MM.1S (cell line): Measurements from ENCODE around the gene NSUN6.

Experiments used
- DNase-seq: peaks from one replicate; pipeline ENCODE4 v3.0.0-alpha.2; 2015
- H2AFZ ChIP-seq: fragments of 300-600 bp; sonication (generic); 2 replicates; pipeline ENCODE4 v1.6.0; 2016; ENCODE audit warnings: antibody characterized with exemption, low read length
- H3F3A ChIP-seq: fragments of 300-600 bp; sonication (generic); 2 replicates; pipeline ENCODE4 v1.6.1; 2016; ENCODE audit warnings: mild to moderate bottlenecking, antibody characterized with exemption, low read length, moderate library complexity, mixed read lengths; ENCODE audit not compliant: insufficient read depth
- H3K27ac ChIP-seq: fragments of 300-600 bp; sonication (generic); 2 replicates; pipeline ENCODE4 v1.5.1; 2016; ENCODE audit warnings: mild to moderate bottlenecking, low read length
- H3K27me3 ChIP-seq: fragments of 300-600 bp; sonication (generic); replicated peaks from 2 replicates; pipeline ENCODE4 v1.6.0; 2016; ENCODE audit warnings: low read length; ENCODE audit not compliant: insufficient read depth
- H3K36me3 ChIP-seq: fragments of 300-600 bp; sonication (generic); replicated peaks from 2 replicates; pipeline ENCODE4 v1.6.1; 2016; ENCODE audit warnings: mild to moderate bottlenecking, low read length, mixed read lengths; ENCODE audit not compliant: insufficient read depth
- H3K4me1 ChIP-seq: fragments of 300-600 bp; sonication (generic); 2 replicates; pipeline ENCODE4 v1.6.1; 2016; ENCODE audit warnings: low read length, mixed read lengths
- H3K4me2 ChIP-seq: fragments of 300-600 bp; sonication (generic); 2 replicates; pipeline ENCODE4 v1.6.0; 2016; ENCODE audit warnings: low read depth, low read length
- H3K4me3 ChIP-seq: fragments of 300-600 bp; sonication (generic); 2 replicates; pipeline ENCODE4 v1.5.1; 2016; ENCODE audit warnings: low read length, mixed read lengths
- H3K79me2 ChIP-seq: fragments of 300-600 bp; sonication (generic); 2 replicates; pipeline ENCODE4 v1.6.1; 2016; ENCODE audit warnings: mixed run types, low read length, mixed read lengths
- H3K9ac ChIP-seq: fragments of 300-600 bp; sonication (generic); 2 replicates; pipeline ENCODE4 v1.6.1; 2016; ENCODE audit warnings: low read length, mixed read lengths
- H3K9me2 ChIP-seq: fragments of 300-600 bp; sonication (generic); replicated peaks from 2 replicates; pipeline ENCODE4 v1.6.1; 2016; ENCODE audit warnings: mild to moderate bottlenecking, low read length, mixed read lengths; ENCODE audit not compliant: insufficient read depth
- H3K9me3 ChIP-seq: fragments of 300-600 bp; sonication (generic); replicated peaks from 2 replicates; pipeline ENCODE4 v1.6.1; 2016; ENCODE audit warnings: mild to moderate bottlenecking, low read length, mixed read lengths; ENCODE audit not compliant: insufficient read depth
- H4K20me1 ChIP-seq: fragments of 300-600 bp; sonication (generic); 2 replicates; pipeline ENCODE4 v1.6.1; 2016; ENCODE audit warnings: mild to moderate bottlenecking, low read length, moderate library complexity, mixed read lengths; ENCODE audit not compliant: insufficient read depth
- CTCF ChIP-seq: fragments of 300-600 bp; sonication (generic); IDR thresholded peaks from 2 replicates; pipeline ENCODE4 v1.5.1; 2016; ENCODE audit warnings: antibody characterized with exemption, low read length, mixed read lengths
- EZH2 ChIP-seq: fragments of 300-600 bp; sonication (generic); optimal IDR thresholded peaks from 2 replicates; pipeline ENCODE3; 2017; ENCODE audit warnings: low read depth, mild to moderate bottlenecking, antibody characterized with exemption, low read length, mixed read lengths
- EZH2phosphoT487 ChIP-seq: fragments of 300-600 bp; sonication (generic); IDR thresholded peaks from 2 replicates; pipeline ENCODE4 v1.6.1; 2018; ENCODE audit warnings: antibody characterized with exemption, low read length

NSUN6 gene

GRCh38 chr10:18660816-18661431 is 9.5 kb upstream of the NSUN6 start:
- Histone ChIP-seq H3K4me3 (peak overlapping the region; percentile 93; the same call in 1 of the 2 replicates), H3K4me2 (peak overlapping the region; percentile 36; the same call in 1 of the 2 replicates), H3K9me3 (no peaks in the 10 kb centered on the region), H3K27ac (no peak overlapping the region), H3K9me2 (no peaks in the 10 kb centered on the region), H3K36me3 (no peaks in the 10 kb centered on the region), H3K27me3 (no peaks in the 10 kb centered on the region), H3F3A (peaks cover 22% of the 10 kb centered on the region), H4K20me1 (0 out of 2 replicates have a peak, but pooled peaks cover 6% of the 10 kb centered on the region), H3K79me2 (peaks cover 69% of the 10 kb centered on the region), H2AFZ (no peak overlapping the region), H3K9ac (no peak overlapping the region), H3K4me1 (peaks cover 10% of the 10 kb centered on the region; the same call in 1 of the 2 replicates)
- TF ChIP-seq CTCF (no peak), EZH2 (no peak), EZH2phosphoT487 (no peak)
- DNase-seq = no peak

GRCh38 chr10:18659819-18660535 is 8.6 kb upstream of the NSUN6 start:
- no peaks in the 10 kb centered on the region for H3K36me3 ChIP-seq
- peaks cover 10% of the 10 kb centered on the region; the same call in 1 of the 2 replicates for H3K4me1 ChIP-seq
- TF ChIP-seq EZH2 (no peak), EZH2phosphoT487 (no peak), CTCF (no peak)
- H3K9me3 ChIP-seq = no peaks in the 10 kb centered on the region
- H3K9ac ChIP-seq = peak overlapping the region; percentile 97
- peaks cover 22% of the 10 kb centered on the region for H3F3A ChIP-seq
- peak; percentile 60 for DNase-seq
- H3K4me2 ChIP-seq = peak overlapping the region; percentile 36
- peak overlapping the region; percentile 96 for H3K27ac ChIP-seq
- H3K79me2 ChIP-seq = peaks cover 60% of the 10 kb centered on the region
- H2AFZ ChIP-seq = peak overlapping the region; percentile 77
- no peaks in the 10 kb centered on the region for H3K9me2 ChIP-seq
- H3K27me3 ChIP-seq = no peaks in the 10 kb centered on the region
- H4K20me1 ChIP-seq = 0 out of 2 replicates have a peak, but pooled peaks cover 4% of the 10 kb centered on the region
- H3K4me3 ChIP-seq = peak overlapping the region; percentile 93

- Histone ChIP-seq H3K79me2 (peaks cover 53% of the 10 kb centered on the region), H3K27me3 (no peaks in the 10 kb centered on the region), H2AFZ (peak within 1 kb of the TSS; percentile 77), H3F3A (peaks cover 22% of the 10 kb centered on the region), H3K9me3 (no peaks in the 10 kb centered on the region), H3K4me2 (peak within 1 kb of the TSS; percentile 90), H3K27ac (peak within 1 kb of the TSS; percentile 96), H4K20me1 (no peaks in the 10 kb centered on the region), H3K4me3 (peak within 1 kb of the TSS; percentile 93), H3K9me2 (no peaks in the 10 kb centered on the region), H3K9ac (peak within 1 kb of the TSS; percentile 97), H3K4me1 (peaks cover 10% of the 10 kb centered on the region; the same call in 1 of the 2 replicates), H3K36me3 (no peaks in the 10 kb centered on the region)
- DNase-seq = peak; percentile 94
- TF ChIP-seq EZH2 = no peak
- no peak for TF ChIP-seq EZH2phosphoT487
- TF ChIP-seq CTCF = no peak
These were observed 7.9 kb upstream of the NSUN6 start, which contains the start of gene ARL5B for GRCh38 chr10:18659125-18659818. Gene ARL5B, plus strand, starts transcription at chr10:18659431. Its CDS starts 207 bp downstream, at chr10:18659638.
